SH-SY5Y (cell line): Measurements from ENCODE around the gene MT1X.

Experiments
- GATA2 ChIP-seq: IDR thresholded peaks from 2 replicates; pipeline ENCODE4 v1.6.1; 2011; ENCODE audit warnings: mild to moderate bottlenecking, low read depth, low read length
- GATA3 ChIP-seq: IDR thresholded peaks from 2 replicates; pipeline ENCODE4 v1.6.1; 2011; ENCODE audit warnings: low read depth, mild to moderate bottlenecking, low read length, moderate library complexity

- no peak for TF ChIP-seq GATA2
- no peak for TF ChIP-seq GATA3
Observed at GRCh38 chr16:56722200-56722842, 40.1 kb downstream of the MT1X start.
